Upper lobe of right lung (tissue), 1 donor: ENCODE data around the gene DPP10. TPM values are rescaled to one million over a fixed set of nuclear protein-coding genes. Genes with fewer than 3 reads are reported as not detected.

Experiments used
- ATAC-seq: fragments of 200-7000 bp; cut with Tn5 transposase; one replicate; pipeline ENCODE4 v1.9.1; 2020; ENCODE audit warnings: mild to moderate bottlenecking, moderate library complexity
- DNase-seq: peaks from one replicate; pipeline ENCODE4 v3.0.0-alpha.2; 2020
- H3K27ac ChIP-seq: fragments of 200-600 bp; one replicate; pipeline ENCODE4 v1.8.0; 2022
- H3K27me3 ChIP-seq: fragments of 200-600 bp; one replicate; pipeline ENCODE4 v1.8.0; 2022; ENCODE audit warnings: mild to moderate bottlenecking
- H3K36me3 ChIP-seq: fragments of 200-600 bp; one replicate; pipeline ENCODE4 v1.8.0; 2022
- H3K4me1 ChIP-seq: fragments of 200-600 bp; one replicate; pipeline ENCODE4 v1.8.0; 2022
- H3K4me3 ChIP-seq: fragments of 200-600 bp; one replicate; pipeline ENCODE4 v1.8.0; 2022; ENCODE audit warnings: mild to moderate bottlenecking
- H3K9me3 ChIP-seq: fragments of 200-600 bp; one replicate; pipeline ENCODE4 v1.8.0; 2022
- CTCF ChIP-seq: fragments of 200-600 bp; IDR thresholded peaks from one replicate; pipeline ENCODE4 v1.8.0; 2022; ENCODE audit warnings: antibody characterized with exemption
- intact Hi-C: fragments of 100-400 bp; cut with DNase I; formaldehyde crosslinking; loops from one replicate; pipeline ENCODE4 v1.11.0; 2022
- total RNA-seq: library from RNA; stranded (reverse); fragmentation: NEBNext Ultra II Directional; extraction: Animal tissue kit (Norgen Biotek cat#: 25700); gene quantifications from one replicate; pipeline ENCODE4 v1.2.1, GENCODE V29; 2021
- donor health status: DM: no; HTN: yes; CAD: no; lungs with severe emphysema.

The DPP10 gene
- total RNA-seq, 1 donor from 2014 or later: 1.0 TPM

GRCh38 chr2:114472726-114473125, 30.3 kb downstream of the DPP10 start:
- DNase-seq (no peak), ATAC-seq (no peak)
- H3K4me3 ChIP-seq: no peak overlapping the region
- H3K36me3 ChIP-seq: no peaks in the 10 kb centered on the region
- H3K4me1 ChIP-seq: no peaks in the 10 kb centered on the region
- H3K27me3 ChIP-seq: no peaks in the 10 kb centered on the region
- intact Hi-C loops: no loop called here
- no peak for TF ChIP-seq CTCF
- no peak overlapping the region for H3K27ac ChIP-seq
- H3K9me3 ChIP-seq: no peaks in the 10 kb centered on the region

GRCh38 chr2:114488841-114489530, 46.5 kb downstream of the DPP10 start:
- Histone ChIP-seq H3K36me3 (no peaks in the 10 kb centered on the region), H3K4me3 (no peak overlapping the region), H3K27me3 (no peaks in the 10 kb centered on the region), H3K9me3 (no peaks in the 10 kb centered on the region), H3K4me1 (no peaks in the 10 kb centered on the region), H3K27ac (no peak overlapping the region)
- intact Hi-C loops: no loop called here
- peak; percentile 54 for ATAC-seq
- no peak for DNase-seq
- TF ChIP-seq CTCF: no peak

GRCh38 chr2:114495046-114495445, 52.6 kb downstream of the DPP10 start:
- H3K9me3 ChIP-seq: no peaks in the 10 kb centered on the region
- intact Hi-C loops: no loop called here
- no peak overlapping the region for H3K4me3 ChIP-seq
- TF ChIP-seq CTCF: no peak
- DNase-seq (no peak), ATAC-seq (no peak)
- H3K36me3 ChIP-seq: no peaks in the 10 kb centered on the region
- no peaks in the 10 kb centered on the region for H3K4me1 ChIP-seq
- no peak overlapping the region for H3K27ac ChIP-seq
- no peaks in the 10 kb centered on the region for H3K27me3 ChIP-seq

DNA sequence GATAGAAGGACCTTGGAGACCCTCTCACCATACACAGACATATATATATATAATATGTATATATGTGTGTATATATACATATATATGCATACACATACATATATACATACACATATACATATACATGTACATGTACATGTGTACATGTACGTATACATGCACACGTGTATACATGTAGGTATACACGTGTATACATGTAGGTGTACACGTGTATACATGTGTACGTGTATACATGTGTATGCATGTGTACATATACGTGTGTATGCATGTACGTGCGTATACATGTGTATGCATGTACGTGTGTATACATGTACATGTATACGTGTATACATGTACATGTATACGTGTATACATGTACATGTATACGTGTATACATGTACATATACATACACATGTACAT, 54.5 kb downstream of the DPP10 start:
- Histone ChIP-seq H3K4me3 (no peak overlapping the region), H3K27ac (no peak overlapping the region), H3K27me3 (no peaks in the 10 kb centered on the region), H3K36me3 (no peaks in the 10 kb centered on the region), H3K9me3 (no peaks in the 10 kb centered on the region), H3K4me1 (no peaks in the 10 kb centered on the region)
- ATAC-seq (no peak), DNase-seq (no peak)
- TF ChIP-seq CTCF: no peak
- intact Hi-C loops: no loop called here

DNA sequence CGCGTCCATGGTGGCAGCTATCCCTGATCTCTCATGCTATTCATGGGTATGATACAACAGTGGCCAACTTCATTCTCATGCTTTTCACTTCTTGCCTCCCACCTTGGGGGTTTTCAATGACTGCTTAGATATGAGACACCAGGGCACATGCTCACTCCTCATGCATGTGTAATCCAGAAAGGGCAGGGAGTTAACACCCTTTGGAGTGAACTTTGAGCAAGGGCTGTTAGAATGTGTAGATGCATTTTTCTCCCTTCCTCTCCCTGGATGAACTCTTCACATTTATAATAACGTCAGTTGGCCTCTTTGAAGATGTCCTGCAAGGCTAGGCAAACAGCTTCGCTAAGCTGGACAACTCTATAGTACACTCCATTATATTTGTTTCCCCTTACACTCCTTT, 56.7 kb downstream of the DPP10 start:
- intact Hi-C loops: no loop called here
- TF ChIP-seq CTCF: no peak
- DNase-seq (no peak), ATAC-seq (no peak)
- no peak overlapping the region for H3K4me3 ChIP-seq
- H3K27me3 ChIP-seq: no peaks in the 10 kb centered on the region
- H3K9me3 ChIP-seq: no peaks in the 10 kb centered on the region
- no peak overlapping the region for H3K27ac ChIP-seq
- H3K36me3 ChIP-seq: no peaks in the 10 kb centered on the region
- H3K4me1 ChIP-seq: no peaks in the 10 kb centered on the region

DNA sequence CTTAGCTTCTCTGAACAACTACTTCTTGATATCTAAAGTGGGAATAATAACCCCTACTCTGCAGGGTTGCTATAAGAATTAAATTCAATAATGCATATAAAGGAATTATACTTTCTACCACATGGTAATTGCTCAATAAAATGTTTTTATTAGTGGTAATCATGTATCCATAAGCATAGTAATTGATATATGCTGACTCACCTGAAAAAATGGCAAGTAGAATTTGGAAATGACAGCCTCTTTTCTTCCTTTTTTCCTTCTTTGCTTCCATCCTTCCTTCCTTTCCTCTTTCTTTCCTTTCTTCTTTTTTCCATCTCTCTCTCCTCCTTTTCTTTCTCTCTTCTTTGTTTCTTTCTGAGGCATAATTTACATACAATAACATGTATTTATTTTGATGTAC, 65.3 kb downstream of the DPP10 start:
- Histone ChIP-seq H3K27me3 (no peaks in the 10 kb centered on the region), H3K9me3 (no peaks in the 10 kb centered on the region), H3K27ac (no peak overlapping the region), H3K4me1 (no peaks in the 10 kb centered on the region), H3K4me3 (no peak overlapping the region), H3K36me3 (no peaks in the 10 kb centered on the region)
- no peak for ATAC-seq
- intact Hi-C loops: no loop called here
- no peak for DNase-seq
- TF ChIP-seq CTCF: no peak
